ENCODE results near the gene NPAS3.

Gene NPAS3

GRCh38 chr14:33849455-33849801 is 910.7 kb downstream of the NPAS3 start:
- no peak for DNase-seq

DNA sequence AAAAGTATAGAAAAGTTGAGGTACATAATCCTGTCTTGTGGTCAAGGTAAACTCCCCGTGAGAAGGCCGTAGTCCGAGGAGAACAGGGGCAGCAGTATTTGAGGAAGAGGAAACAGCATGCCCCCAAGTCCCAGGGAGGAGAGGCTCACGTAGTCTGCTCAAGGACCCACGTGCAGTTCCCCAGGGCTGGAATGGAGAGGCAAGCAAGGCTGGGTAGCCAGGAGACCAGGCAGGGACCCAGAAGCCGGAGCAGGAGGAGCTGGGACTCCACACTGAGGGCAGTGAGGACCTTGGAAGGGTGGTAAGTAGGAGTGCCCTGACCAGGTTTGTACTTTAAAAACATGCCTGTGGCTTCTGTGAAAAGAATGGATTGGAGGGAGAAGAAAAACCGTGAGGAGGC is 912.1 kb downstream of the NPAS3 start:
- no peak for DNase-seq

GRCh38 chr14:33851366-33851765 is 912.7 kb downstream of the NPAS3 start:
- no peak for DNase-seq

DNA sequence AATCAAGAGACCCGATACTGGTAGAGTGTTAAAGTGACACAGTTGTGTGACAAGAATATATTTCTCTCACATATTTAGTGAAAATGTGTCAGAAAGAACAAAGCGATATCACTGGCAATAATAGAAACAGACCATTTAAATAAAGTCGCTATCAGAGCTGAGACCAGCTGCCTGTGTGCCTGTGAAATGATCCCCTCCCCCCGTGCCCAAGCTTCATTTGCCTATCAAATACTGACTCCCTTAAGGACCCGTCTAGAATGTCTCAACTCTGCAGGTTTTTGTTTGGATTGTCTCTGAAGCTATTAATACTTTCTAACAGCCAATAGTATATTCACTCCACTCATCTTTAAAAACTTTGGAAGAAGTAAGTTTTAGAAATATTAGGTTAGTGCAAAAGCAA is 913.3 kb downstream of the NPAS3 start:
- DNase-seq = no peak

All from stimulated activated CD4-positive, alpha-beta T cell treated with anti-CD3 and anti-CD28 coated beads, Interleukin-4, amount 100 ng/mL, for 4 hours (primary cell).